ENCODE results near the gene ECE2.

ECE2 gene

DNA sequence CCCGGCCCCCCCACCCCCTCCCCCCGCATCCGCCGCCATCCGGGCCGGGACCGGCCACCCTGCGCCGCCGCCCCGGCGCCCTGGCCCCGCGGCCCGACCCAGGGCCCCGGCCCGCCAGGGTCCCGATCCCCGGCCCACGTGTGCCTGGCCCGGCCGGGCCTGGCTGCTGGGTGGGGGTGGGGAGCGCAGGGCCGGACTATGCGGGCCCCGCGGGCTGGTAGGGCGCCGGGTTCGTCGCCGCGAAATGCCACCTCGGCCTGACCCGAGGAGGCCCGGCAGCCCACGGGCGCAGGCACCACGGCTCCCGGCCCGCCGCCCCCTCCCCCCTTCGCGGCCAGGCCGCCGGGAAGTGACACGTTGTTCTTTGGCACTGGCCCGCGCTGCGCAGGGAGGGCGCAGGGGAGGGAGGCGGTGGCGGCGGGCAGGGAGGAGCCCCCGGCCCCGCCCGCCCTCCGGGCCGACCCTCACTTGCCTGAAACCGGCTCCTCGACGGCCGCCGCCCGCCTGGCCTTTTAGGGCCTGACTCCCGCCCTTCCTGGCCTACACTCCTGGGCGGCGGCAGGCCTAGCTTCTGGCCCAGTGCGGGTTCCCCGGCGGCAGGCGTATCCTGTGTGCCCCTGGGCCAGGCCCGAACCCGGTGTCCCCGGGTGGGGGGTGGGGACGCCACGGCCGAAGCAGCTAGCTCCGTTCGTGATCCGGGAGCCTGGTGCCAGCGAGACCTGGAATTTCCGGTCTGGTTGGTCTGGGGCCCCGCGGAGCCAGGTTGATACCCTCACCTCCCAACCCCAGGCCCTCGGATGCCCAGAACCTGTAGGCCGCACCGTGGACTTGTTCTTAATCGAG, 39.1 kb downstream of the ECE2 start:
- no peak for DNase-seq (ENCODE audit: low spot score)

DNA sequence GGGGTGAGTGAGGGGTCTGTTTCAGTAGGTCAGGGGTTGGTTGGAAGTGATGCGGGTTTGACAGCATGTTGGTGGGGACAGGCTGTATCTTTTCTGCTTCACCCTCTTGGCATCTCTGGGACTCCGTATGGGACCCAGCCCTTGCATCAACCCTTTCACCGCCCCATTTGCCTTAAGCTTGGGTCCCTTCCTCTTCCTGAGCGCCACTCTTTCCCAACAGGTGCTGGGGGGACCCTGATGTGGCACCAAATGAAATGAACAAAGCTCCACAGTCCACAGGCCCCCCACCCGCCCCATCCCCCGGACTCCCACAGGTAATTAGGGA, 39.7 kb downstream of the ECE2 start:
- DNase-seq (ENCODE audit: low spot score), result no peak

GRCh38 chr3:184315871-184316661, 40.2 kb downstream of the ECE2 start:
- DNase-seq (ENCODE audit: low spot score), result no peak

DNA sequence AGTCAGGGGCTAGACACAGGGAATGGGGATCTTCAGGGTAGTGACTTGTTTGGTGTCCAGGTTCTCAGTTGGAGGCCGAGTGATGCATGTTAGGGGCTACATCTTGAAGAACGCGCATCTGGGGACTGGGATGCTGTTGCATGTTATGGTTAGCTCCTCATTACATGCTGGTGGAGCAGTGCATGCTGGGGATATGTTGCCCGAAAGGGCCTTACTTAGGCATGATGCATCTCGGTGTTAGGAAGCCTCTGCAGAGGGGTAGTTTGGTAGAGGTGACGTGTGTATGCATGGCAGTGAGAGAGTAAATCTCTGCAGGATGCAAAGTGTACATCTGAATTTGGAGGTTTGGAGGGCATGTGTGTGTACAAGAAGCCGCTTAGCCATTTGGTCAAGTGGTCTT, 41.0 kb downstream of the ECE2 start:
- no peak for DNase-seq (ENCODE audit: low spot score)

- DNase-seq (ENCODE audit: low spot score), result no peak
These were observed 41.4 kb downstream of the ECE2 start for GRCh38 chr3:184317201-184317600.

GRCh38 chr3:184320104-184320445, 44.3 kb downstream of the ECE2 start:
- no peak for DNase-seq (ENCODE audit: low spot score)

GRCh38 chr3:184321666-184322065, 45.8 kb downstream of the ECE2 start:
- DNase-seq (ENCODE audit: low spot score), result no peak

GRCh38 chr3:184322731-184323487, 47.1 kb downstream of the ECE2 start:
- no peak for DNase-seq (ENCODE audit: low spot score)

- no peak for DNase-seq (ENCODE audit: low spot score)
These were observed 47.9 kb downstream of the ECE2 start for GRCh38 chr3:184323696-184324095.

DNA sequence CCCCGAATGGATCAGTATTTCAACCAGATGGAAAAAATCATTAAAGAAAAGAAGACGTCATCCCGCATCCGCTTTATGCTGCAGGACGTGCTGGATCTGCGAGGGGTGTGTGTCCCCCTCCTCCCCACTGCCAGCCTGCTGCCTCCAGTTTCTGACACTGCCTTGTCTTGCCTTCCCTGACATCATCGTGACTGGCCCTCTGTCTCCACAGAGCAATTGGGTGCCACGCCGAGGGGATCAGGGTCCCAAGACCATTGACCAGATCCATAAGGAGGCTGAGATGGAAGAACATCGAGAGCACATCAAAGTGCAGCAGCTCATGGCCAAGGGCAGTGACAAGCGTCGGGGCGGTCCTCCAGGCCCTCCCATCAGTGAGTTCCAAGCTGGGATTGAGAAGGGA, 49.4 kb downstream of the ECE2 start:
- no peak for DNase-seq (ENCODE audit: low spot score)

DNA sequence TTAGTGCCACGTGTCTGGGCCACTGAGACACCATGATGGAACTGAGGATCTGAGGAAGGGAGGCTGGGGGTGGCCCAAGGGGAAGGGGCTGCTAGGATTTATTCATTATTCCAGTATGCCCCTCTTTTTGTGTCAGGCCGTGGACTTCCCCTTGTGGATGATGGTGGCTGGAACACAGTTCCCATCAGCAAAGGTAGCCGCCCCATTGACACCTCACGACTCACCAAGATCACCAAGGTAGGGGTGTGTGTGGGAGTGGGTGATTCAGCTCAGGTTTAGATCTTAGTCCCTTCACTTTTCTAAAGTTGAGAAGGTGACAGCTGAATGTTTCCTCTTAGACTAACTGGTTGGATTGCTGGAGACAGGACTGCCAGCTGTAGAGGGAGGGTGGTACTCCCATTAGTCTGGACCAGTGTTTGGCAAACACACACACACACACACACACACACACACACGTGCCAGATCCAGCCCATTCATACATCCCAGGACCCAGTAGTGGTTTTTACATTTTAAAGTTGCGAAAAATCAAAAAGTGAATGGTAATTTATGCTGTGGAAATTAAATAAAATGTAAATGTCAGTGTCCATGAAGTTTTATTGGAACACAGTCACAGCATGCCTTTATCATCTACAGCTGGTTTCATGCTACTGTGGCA, 50.0 kb downstream of the ECE2 start:
- no peak for DNase-seq (ENCODE audit: low spot score)

GRCh38 chr3:184327171-184327570, 51.3 kb downstream of the ECE2 start:
- no peak for DNase-seq (ENCODE audit: low spot score)

DNA sequence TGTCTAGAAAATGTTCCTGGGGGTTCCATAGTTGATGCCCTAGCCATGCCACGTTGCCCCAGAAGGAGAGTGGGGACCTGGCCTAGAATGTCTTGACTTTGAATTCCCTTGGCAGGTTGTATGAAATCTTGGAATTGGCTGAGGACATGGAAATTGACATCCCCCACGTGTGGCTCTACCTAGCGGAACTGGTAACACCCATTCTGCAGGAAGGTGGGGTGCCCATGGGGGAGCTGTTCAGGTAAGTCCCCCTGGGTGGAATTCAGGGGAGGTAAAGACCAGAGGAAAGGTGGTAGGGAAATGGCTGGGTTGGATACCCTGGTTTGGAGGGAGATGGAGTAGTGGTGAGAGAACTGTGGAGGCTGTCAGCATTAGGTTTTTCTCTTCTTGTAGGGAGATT, 52.7 kb downstream of the ECE2 start:
- DNase-seq (ENCODE audit: low spot score), result no peak

DNA sequence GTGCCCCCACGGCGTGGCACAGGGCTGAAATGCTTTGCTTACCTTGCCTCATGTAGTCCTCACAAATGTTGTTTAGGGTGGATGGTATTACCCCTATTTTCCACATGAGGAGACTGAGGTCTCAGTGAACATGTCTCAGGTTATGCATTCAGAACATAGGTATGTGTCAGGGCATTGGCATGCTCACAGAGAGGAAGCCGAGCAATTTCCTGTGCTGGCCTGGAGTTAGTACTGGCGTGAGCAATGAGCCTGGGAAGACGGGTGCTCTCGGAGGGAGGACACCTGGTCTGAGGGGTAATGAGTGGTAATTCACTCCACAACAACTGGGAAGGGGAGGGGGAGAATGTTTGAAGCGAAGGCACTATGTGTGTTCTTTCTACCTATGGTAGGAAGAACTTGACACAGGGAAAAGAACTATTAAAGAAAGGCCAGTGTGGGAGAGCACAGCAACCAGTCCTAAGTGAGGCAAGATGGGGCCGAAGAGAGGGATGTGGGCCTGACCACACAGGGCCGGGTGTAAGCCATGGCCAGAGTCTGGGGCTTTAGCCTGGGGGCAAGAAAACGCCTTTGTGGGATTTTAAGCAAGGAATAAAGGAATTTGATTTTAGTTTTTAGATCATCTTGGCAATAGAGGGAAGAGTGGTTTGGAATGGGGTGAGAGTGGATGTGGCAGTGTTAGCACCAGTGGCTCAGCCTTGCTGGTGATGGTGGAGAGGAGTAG, 56.7 kb downstream of the ECE2 start:
- DNase-seq (ENCODE audit: low spot score), result peak; percentile 95

DNA sequence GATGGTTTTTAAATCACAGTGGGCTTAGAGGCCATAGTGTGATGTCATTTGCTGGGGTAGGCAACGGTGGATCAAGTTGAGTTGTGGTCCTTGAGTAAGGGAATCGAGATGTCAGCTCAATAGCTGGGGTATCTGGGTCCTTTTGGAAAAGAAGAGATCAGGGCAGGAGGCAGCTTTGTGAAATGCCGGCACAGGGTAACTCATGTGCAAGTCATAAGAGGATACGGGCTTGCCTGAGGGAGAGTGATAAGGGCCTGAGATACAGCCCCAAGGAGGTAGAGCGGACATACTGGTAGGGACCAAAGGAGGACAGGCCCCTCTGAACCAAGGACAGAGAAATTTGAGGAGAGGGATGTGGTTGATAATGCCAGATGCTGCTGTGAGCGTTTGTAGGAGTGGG, 57.4 kb downstream of the ECE2 start:
- DNase-seq (ENCODE audit: low spot score), result no peak

DNA sequence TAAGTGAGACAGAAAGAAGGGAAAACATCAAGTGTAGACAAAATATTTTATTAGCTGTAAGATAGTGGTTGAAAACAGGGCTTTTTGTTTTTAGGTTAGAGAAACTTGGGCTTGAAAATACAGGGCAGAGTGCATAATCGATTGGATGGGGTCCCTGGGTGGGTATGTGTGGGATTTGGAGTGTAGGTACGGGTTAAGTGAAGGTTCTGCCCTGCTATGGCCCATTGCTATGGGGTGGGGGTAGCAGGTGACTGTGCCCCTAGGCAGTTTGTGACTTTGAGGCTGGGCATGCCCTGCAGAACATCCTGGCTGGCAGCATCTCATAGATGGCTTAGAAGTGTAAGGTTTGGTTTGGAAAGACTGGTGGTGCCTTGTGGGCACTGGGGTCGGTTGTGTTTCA, 57.9 kb downstream of the ECE2 start:
- DNase-seq (ENCODE audit: low spot score), result no peak

DNA sequence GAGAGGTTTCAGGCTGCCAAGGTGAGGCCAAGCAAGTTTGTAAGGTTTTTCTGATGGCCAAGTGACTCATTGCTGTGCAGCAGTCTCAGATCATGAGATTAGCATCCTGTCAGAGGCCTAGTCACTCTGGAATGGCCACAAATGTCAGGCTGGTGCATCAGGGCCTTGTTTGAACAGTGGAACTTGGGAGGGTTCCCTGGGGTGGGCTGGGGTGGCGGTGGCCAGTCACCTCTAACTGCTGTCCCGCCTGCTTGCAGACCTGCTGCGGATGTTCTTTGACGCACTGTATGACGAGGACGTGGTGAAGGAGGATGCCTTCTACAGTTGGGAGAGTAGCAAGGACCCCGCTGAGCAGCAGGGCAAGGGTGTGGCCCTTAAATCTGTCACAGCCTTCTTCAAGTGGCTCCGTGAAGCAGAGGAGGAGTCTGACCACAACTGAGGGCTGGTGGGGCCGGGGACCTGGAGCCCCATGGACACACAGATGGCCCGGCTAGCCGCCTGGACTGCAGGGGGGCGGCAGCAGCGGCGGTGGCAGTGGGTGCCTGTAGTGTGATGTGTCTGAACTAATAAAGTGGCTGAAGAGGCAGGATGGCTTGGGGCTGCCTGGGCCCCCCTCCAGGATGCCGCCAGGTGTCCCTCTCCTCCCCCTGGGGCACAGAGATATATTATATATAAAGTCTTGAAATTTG, 58.8 kb downstream of the ECE2 start:
- DNase-seq (ENCODE audit: low spot score), result peak; percentile 93

GRCh38 chr3:184335291-184335660, 59.5 kb downstream of the ECE2 start:
- DNase-seq (ENCODE audit: low spot score), result no peak

DNA sequence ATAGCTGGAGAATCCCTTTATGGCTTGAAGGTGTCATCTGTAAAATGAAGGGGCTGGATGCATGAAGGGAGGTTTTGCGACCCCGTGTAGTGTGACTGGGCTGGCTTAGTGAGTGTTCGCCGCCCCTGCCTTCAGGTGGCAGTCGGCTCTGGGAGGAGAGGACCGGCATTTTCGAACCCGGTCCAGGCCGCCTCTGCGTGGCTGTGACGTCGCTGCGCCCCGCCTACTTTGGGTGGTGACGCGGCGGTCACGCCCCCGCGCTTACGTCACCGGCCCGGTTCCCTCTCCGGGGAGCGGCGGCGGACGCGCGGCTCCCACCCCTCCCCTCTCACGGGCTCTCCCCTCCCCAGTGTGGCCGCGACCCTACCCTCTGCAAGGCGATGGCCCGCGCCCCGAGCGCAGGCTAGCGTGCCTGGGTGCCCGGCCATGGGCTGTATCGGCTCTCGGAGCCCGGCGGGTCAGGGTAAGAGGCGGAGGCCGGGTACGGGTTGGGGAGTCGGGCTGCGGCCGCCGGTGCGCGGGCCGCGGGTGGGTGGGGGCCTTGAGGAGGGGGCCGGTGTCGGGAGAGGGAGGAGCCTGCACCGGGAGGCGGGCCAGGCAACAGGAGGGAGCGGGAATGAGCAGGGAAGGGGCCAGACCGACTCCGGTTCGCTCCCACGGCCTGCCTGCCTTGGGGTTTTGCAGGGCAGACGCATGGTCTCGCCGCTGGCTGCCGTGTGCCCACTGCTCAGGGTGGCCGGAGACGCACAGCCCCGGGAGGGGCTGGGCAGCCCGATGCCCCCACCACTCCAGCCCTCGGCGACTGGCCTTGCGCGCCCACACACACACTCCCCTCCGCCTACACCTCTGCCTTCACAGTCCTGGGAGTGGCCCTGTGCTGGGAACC, 60.1 kb downstream of the ECE2 start:
- DNase-seq (ENCODE audit: low spot score), result peak; percentile 66

All from kidney capillary endothelial cell (primary cell).